ENCODE results near the gene PROX1. TPM values are rescaled to one million over a fixed set of nuclear protein-coding genes. Genes with fewer than 3 reads are reported as not detected.

Gene PROX1
- total RNA-seq, 1 donor from 2014 or later: under 0.01 TPM

DNA sequence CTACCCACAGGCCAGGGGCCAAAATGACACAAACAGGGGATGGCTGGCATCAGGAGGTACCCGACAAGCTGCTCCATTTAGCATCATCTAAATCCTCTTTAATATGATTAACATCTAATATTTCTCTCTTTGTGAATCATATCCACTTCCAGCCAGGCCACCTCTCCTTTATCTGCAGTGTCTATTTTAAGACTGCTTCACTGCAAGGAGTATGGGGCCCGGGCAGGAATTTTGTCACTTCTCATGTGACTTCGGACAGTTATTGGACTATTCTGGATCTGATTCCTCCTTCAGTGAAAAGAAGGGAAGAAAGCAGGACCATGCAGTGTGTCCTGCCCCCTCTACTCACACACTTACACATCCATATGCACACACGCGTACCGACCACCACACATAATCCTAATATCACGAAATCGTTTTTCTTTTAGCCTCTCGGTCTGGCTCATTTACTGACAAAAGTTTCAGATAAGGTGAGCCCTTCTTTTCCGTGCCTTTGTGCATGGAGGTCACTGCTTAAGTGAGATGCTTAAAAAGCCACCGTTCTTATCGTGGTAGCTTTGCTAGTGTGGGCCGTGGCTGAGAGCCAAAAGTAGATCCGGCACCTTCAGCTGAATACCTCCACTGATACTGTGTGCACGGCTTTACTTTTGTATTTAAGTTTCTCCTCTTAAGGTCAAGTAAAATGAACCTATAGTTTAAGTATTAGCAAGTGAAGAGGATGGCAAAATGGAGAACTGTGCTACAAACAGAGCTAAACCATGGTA is 26.0 kb downstream of the PROX1 start:
- TF ChIP-seq, protein P1, sequence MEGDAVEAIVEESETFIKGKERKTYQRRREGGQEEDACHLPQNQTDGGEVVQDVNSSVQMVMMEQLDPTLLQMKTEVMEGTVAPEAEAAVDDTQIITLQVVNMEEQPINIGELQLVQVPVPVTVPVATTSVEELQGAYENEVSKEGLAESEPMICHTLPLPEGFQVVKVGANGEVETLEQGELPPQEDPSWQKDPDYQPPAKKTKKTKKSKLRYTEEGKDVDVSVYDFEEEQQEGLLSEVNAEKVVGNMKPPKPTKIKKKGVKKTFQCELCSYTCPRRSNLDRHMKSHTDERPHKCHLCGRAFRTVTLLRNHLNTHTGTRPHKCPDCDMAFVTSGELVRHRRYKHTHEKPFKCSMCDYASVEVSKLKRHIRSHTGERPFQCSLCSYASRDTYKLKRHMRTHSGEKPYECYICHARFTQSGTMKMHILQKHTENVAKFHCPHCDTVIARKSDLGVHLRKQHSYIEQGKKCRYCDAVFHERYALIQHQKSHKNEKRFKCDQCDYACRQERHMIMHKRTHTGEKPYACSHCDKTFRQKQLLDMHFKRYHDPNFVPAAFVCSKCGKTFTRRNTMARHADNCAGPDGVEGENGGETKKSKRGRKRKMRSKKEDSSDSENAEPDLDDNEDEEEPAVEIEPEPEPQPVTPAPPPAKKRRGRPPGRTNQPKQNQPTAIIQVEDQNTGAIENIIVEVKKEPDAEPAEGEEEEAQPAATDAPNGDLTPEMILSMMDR (IDR thresholded peaks at IDR 0.05; ENCODE audit: insufficient read depth, low read length, severe bottlenecking): no peak
- DNase-seq (ENCODE audit: low read depth): no peak
- no peaks in the 10 kb centered on the region for H3K36me3 ChIP-seq (ENCODE audit: control insufficient read depth, insufficient read depth, low read length)
- no peak overlapping the region for H3K4me3 ChIP-seq (ENCODE audit: low read depth, low read length)
- H3K27me3 ChIP-seq (ENCODE audit: control insufficient read depth, insufficient read depth, low read length): no peaks in the 10 kb centered on the region
- FAIRE-seq: peak; percentile 13

DNA sequence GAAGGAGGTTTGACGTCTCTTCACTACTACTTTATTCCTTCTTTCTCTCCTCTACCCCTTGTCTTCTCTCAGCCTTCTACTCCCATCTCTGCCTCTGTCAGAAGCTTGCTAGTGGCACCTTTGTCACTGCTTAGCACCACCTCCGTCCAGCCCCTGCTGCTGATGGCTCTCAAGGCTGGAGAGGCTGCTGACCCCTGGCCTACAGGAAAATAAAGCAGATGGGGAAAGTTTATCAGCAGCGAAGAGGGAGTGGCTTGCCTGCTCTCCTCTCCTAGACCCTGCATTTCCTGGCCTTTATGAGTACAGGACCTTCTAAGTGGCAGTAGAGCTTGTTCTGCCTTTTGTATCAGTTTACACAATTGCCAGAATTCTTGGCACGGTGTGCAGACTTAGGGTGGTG is 27.0 kb downstream of the PROX1 start:
- TF ChIP-seq, protein P1 (IDR thresholded peaks at IDR 0.05; ENCODE audit: insufficient read depth, low read length, severe bottlenecking): no peak
- Histone ChIP-seq H3K27me3 (ENCODE audit: control insufficient read depth, insufficient read depth, low read length) (no peaks in the 10 kb centered on the region), H3K4me3 (ENCODE audit: low read depth, low read length) (no peak overlapping the region), H3K36me3 (ENCODE audit: control insufficient read depth, insufficient read depth, low read length) (no peaks in the 10 kb centered on the region)
- FAIRE-seq (no peak), DNase-seq (ENCODE audit: low read depth) (no peak)

DNA sequence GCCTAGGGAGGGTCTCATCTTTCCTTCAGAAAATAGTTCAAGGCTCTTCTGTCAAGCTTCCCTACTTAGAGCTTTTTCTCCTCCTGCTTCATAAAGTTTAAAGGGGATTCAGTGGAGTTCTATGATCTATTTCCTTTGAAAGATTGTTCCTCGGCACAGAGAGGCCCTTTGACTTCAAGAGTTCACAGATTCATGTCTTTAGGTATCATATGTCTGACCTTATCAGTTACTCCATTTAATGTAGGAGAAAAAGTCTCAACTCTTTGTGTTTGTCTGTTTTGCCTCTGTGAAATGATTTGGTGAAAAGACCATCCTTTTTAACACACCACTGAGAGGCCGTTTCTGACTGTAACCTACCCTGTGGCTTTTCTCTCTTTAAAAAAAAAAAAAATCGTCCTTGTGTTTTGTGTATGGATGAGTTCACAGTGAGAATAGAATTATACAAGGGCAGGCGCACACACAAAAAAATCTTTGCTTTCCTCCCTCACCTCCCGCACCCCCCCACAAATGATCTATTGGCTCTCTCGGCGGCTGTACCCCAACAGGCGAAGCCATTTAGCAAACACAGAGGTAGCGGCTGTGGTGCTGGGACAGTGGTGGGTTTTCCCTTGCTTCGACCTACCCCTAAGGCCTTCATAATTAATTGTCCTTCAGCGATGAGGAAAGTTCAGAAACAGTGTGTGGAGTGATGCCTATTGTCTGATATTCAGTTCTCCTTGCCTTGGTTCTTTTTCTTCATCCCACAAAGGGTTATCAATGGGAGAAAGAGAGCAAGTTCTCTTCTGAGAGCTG is 29.6 kb downstream of the PROX1 start:
- Histone ChIP-seq H3K4me3 (ENCODE audit: low read depth, low read length) (no peak overlapping the region), H3K27me3 (ENCODE audit: control insufficient read depth, insufficient read depth, low read length) (no peaks in the 10 kb centered on the region), H3K36me3 (ENCODE audit: control insufficient read depth, insufficient read depth, low read length) (no peaks in the 10 kb centered on the region)
- DNase-seq (ENCODE audit: low read depth) (no peak), FAIRE-seq (no peak)
- TF ChIP-seq, protein P1 (IDR thresholded peaks at IDR 0.05; ENCODE audit: insufficient read depth, low read length, severe bottlenecking): no peak

DNA sequence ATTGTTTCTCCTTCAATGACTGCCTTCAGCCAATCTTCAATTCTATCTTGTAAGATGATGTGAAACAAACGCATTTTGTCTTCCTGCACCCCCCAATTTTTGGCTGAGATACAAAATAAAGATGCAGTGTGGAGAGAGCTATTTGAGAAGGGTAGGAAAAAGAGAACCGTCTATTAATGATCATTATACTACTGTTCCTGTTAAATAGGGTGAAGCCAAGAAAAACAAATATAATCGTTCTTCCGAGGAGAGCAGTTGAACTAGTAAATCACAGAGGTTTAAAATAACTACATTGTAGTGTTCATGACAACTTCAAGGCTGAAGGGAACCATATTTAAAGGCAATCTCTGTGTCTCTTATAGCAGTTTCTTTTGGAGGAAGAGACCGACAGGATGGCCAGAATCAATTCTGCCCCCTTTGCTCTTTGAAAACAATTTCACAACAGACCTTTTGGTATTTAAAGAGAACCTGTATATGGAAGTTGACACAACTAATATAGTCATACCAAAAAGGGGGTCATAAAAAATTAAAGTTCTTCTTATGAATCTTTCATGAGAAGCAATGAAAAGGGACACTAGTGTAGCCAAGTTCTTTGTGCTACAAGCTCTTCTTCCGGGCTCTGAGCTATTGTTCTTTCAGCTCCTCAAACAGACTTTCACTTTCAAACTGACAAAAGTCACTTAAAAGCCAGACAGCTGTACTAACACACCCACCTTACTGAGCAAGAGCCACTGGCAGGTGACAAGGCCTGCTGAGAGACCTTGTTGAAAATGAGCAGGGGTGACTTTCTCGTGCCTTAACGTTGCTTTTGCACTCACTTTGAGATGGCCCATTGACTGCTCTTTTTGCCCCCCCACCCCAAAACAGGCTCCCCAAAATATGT is 30.9 kb downstream of the PROX1 start:
- TF ChIP-seq, protein P1 (IDR thresholded peaks at IDR 0.05; ENCODE audit: insufficient read depth, low read length, severe bottlenecking): no peak
- FAIRE-seq (no peak), DNase-seq (ENCODE audit: low read depth) (no peak)
- Histone ChIP-seq H3K4me3 (ENCODE audit: low read depth, low read length) (no peak overlapping the region), H3K27me3 (ENCODE audit: control insufficient read depth, insufficient read depth, low read length) (no peaks in the 10 kb centered on the region), H3K36me3 (ENCODE audit: control insufficient read depth, insufficient read depth, low read length) (no peaks in the 10 kb centered on the region)

DNA sequence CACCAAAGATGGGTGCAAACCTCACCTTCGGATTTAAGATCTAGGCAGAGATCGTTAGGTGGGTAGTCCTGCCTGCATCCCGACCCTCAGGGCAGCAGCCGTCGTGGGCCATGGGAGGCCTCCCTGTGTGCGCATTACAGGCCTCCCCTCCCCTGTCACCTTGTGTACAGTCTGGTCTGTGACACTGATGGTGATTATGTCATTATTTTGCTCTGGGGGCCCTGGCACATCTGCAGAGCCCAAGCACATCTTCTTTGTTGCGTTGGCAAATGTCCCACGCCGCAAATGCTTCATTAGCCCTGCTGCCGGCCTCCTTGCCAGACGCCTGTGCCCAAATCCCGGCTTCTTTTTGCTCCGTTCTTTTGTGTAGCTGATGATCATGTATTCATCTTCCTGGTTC is 31.7 kb downstream of the PROX1 start:
- Histone ChIP-seq H3K27me3 (ENCODE audit: control insufficient read depth, insufficient read depth, low read length) (no peaks in the 10 kb centered on the region), H3K36me3 (ENCODE audit: control insufficient read depth, insufficient read depth, low read length) (no peaks in the 10 kb centered on the region), H3K4me3 (ENCODE audit: low read depth, low read length) (no peak overlapping the region)
- DNase-seq (ENCODE audit: low read depth): no peak
- FAIRE-seq: no peak
- TF ChIP-seq, protein P1 (IDR thresholded peaks at IDR 0.05; ENCODE audit: insufficient read depth, low read length, severe bottlenecking): no peak
